Activated T-cell treated with anti-CD3 and anti-CD28 coated beads, Interleukin-2, amount 50 U/mL, for 72 hours (primary cell): ENCODE measurements around the gene CKS1B. TPM values are rescaled to one million over a fixed set of nuclear protein-coding genes. Genes with fewer than 3 reads are reported as not detected.

ENCODE experiments used
- ATAC-seq, 2 donors: fragments of 150-1000 bp; cut with Tn5 transposase; replicated peaks in 1 of 2; 2 replicates each; pipeline ENCODE4 v1.10.0; 2021; ENCODE audit warnings: moderate library complexity in 2 of 2, mild to moderate bottlenecking in 1 of 2
- DNase-seq, 2 donors: peaks; one replicate each; pipeline ENCODE4 v3.0.0; 2021 to 2022; ENCODE audit warnings: mixed read lengths in 1 of 2
- H3K27ac Mint-ChIP-seq: one replicate; pipeline ENCODE4 v1.8.0; 2022; ENCODE audit warnings: mild to moderate bottlenecking, moderate library complexity, mixed read lengths
- H3K27me3 Mint-ChIP-seq: one replicate; pipeline ENCODE4 v1.8.0; 2022; ENCODE audit warnings: low read depth, mixed read lengths
- H3K36me3 Mint-ChIP-seq, 2 donors: one replicate each; pipeline ENCODE4 v1.8.0; 2022; ENCODE audit warnings: mixed read lengths in 2 of 2, mild to moderate bottlenecking in 1 of 2; ENCODE audit not compliant: insufficient read depth in 2 of 2
- H3K4me1 Mint-ChIP-seq: one replicate; pipeline ENCODE4 v1.8.0; 2022; ENCODE audit warnings: low read depth, mixed read lengths
- H3K4me3 Mint-ChIP-seq, 2 donors: one replicate each; pipeline ENCODE4 v1.8.0; 2022; ENCODE audit warnings: mild to moderate bottlenecking in 2 of 2, mixed read lengths in 2 of 2, moderate library complexity in 2 of 2
- H3K9me3 Mint-ChIP-seq, 2 donors: one replicate each; pipeline ENCODE4 v1.8.0; 2022; ENCODE audit warnings: mixed read lengths in 2 of 2
- total RNA-seq, 2 donors: library from RNA; stranded (reverse); gene quantifications; one replicate each; pipeline ENCODE4 v1.2.3, GENCODE V29; 2022

CKS1B gene
- total RNA-seq, 2 donors from 2014 or later: 251 to 304 TPM

DNA sequence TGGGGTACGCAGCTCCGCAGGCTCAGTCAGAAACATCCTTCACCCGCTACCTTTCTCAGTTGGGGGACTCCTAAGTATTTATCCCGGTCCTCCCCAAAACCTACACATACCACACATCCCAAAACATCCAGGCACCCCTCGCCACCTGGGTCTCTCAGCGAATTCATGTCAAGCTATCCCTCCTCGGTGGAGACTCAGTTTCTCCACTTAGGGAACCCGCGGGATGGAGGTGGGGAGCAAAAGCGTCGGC lies 26.9 kb downstream of the CKS1B start:
- DNase-seq: no peak
- no peak for ATAC-seq
- Mint-ChIP-seq H3K4me1 (peaks cover 46% of the 10 kb centered on the region), H3K9me3 (no peaks in the 10 kb centered on the region), H3K4me3 (peak overlapping the region; percentile 94 to 98), H3K36me3 (peaks cover 11 to 13% of the 10 kb centered on the region in 2 donors), H3K27ac (peak overlapping the region; percentile 41), H3K27me3 (no peaks in the 10 kb centered on the region)

DNA sequence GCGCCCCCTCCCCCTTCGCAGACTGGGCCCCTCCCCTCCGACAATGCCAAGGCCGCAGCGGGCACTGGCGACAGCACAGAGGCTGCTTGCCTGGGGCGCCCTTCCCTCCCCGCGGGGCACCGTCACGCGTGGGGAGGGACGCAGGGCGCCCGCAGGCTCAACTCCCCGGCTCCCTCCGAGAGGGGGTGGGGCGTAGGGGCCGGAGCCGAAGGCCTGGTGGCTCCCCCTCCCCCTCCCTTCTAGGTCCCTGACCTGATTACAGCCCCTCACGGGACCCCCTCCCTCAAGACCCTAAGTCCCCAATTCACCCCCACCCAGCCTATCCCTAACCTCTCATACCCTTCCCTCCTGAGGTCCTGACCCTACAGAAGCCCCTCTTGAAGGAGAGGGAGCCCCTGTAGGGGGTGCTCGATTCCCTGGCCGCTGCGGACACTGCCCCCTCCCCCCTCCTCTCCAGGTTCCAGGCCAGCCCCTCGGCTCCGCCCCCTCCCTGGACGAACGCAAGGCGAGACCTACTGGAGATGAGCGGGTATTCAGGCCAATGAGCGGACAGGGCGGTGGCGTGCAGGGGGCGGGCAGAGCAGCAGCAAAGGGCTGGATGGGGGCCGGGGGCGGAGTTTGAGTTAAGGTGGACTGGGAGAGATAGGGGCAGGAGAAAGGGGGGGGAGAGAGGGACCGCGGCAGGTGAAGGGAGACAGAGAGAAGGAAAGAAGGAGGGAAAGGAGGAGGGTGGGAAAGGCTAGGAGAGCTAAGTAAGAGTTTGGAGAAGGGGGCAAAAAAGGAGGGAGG lies 27.4 kb downstream of the CKS1B start:
- Mint-ChIP-seq H3K36me3 (peaks cover 11 to 13% of the 10 kb centered on the region in 2 donors), H3K27me3 (no peaks in the 10 kb centered on the region), H3K9me3 (no peaks in the 10 kb centered on the region), H3K4me3 (peak overlapping the region; percentile 94 to 98), H3K27ac (peak overlapping the region; percentile 97), H3K4me1 (peaks cover 51% of the 10 kb centered on the region)
- ATAC-seq (peak; percentile 70), DNase-seq (peak; percentile 99 to 100)

DNA sequence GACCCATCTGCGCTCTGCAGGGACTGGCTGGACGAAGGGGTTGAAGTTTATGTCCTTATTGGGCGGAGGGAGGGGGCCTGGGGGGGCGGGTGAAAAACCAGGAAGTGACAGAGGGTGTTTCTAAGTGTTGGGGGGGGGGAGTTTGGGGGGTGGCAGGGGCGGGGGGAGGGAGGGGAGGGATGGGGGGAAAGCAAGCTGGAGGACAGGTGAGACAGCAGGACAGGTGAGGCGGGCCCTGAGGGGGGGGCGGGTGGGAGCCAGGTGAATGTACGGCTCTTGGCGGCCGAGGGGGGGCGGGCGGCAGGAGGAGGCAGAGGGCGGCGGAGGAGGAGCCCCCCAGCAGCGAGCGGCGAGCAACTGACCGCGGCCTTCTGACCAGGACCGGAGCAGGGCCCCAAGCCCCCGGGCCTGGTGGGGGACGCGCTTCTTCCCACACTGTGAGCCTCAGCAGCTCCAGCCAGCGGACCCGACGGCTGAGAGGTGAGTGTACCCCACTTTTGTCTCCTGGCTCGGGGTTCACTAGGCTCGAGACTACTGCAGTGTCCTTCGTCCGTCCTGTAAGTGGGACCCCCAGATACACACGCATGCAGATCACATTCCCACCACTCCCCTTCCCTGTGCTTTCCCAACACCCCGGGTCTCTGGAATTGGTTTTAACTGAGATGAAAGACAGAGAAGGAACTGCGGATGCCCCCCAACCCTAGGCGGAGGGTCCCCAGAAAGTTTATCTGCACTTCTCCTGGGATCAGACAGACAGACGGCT lies 28.2 kb downstream of the CKS1B start, which contains the start of gene ZBTB7B:
Gene ZBTB7B (plus strand): TSS at position 339 of the 763 bp plus-strand sequence. CDS start 11,859 bp downstream, outside the sequence.
- no peaks in the 10 kb centered on the region for H3K27me3 Mint-ChIP-seq
- H3K27ac Mint-ChIP-seq: peak within 1 kb of the TSS; percentile 97
- H3K4me1 Mint-ChIP-seq: peaks cover 53% of the 10 kb centered on the region
- ATAC-seq: peak in 1 of 2 donors; percentile 1
- peak in 1 of 2 donors; percentile 48 for DNase-seq
- no peaks in the 10 kb centered on the region for H3K9me3 Mint-ChIP-seq
- peak within 1 kb of the TSS; percentile 98 to 99 for H3K4me3 Mint-ChIP-seq
- peaks cover 11 to 13% of the 10 kb centered on the region in 2 donors for H3K36me3 Mint-ChIP-seq

DNA sequence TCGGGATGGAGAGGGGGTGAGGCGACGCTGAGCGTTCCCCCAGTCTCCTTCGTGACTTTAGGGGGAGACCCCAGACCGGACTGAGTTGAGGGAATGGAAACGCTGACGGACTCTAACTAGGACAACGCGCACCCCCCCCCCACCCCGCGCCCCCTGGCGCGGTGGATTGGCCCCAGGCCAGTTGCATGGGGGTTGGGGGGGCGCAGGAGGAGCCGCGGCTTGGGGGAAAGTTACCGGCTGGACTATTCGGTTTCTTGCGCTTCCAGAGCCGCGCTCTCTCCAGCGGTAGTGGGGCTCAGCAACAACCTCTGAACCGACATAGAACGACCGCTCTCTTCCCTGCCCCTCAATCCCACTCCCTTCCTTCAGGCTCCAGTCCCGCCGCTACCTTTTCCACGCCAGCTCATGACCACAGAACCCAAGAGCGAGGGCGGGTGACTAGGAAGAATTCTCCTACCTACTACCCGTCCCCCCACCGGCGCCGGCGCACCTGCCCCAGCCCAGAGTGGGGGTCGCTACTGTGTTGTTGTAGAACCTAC lies 28.8 kb downstream of the CKS1B start:
- Mint-ChIP-seq H3K36me3 (peaks cover 11 to 13% of the 10 kb centered on the region in 2 donors), H3K9me3 (no peaks in the 10 kb centered on the region), H3K4me3 (peak overlapping the region; percentile 98 to 99), H3K4me1 (peaks cover 51% of the 10 kb centered on the region), H3K27me3 (no peaks in the 10 kb centered on the region), H3K27ac (peak overlapping the region; percentile 96)
- ATAC-seq: no peak
- DNase-seq: peak; percentile 41 to 43

DNA sequence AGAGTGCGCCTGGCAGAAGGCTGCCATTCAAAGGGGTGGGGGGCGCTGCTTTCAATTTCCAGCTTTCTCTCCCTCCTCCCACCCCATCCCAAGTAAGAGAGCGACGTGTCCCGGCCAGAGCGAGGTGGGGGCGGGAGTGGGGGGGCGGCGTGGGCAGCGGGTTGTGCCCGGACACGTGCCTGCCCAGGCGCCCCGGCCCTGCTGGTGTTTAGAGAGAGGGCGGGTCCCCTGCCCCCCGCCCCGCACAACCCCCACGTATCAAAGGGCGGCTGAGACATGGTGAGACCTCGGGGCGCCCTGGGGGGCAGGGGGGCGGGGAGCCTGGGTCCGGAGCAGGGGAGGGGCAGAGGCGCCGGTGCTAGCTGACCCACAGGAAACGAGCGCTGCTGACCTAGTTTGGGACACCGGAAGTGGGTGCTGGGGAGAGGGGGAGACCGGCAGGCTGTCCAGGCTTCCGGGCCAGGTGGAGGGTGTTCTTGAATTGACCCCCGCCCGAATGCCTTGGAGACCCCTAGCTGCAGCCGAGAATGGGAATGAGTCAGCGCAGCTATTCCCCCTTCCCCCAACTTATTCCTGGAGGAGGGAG lies 29.4 kb downstream of the CKS1B start:
- Mint-ChIP-seq H3K36me3 (peaks cover 12 to 14% of the 10 kb centered on the region in 2 donors), H3K27ac (peak overlapping the region; percentile 99), H3K4me3 (peak overlapping the region; percentile 98 to 99), H3K4me1 (peaks cover 51% of the 10 kb centered on the region), H3K9me3 (no peaks in the 10 kb centered on the region), H3K27me3 (no peaks in the 10 kb centered on the region)
- DNase-seq: peak; percentile 42 to 71
- no peak for ATAC-seq

DNA sequence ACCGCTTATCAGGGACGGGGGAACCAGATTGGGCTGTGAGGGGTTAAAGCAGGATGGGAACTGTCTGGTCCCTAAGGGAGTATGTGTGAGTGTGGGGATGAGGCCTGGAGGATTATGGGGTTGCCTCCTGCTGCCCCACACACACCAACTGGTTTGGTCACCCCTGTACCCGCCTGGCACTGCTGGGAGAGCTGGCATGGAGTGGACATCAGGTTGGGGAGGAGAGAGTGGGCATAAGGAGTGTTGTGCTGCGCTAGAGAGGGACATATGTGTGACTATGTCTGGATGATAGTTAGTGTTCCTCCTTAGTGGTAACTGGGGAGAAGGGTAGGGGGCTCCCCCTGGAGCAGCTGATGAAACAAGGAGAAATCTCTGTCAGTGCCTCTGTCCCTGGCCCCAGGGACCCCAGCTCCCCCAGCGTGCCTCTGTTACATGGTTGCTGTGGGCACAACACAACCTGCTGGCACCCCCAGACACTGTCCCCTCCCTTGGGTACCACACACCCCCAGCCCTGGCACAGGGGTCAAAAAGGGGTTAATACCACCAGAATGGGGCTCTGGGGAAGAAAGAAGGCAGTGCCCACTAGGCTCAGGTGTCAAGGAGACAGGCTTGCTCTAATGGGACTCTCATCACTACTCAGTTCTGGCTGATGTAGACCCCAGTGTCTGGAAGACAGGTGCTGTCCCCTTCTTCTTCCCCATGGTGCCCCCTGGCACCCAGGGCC lies 30.0 kb downstream of the CKS1B start:
- peak in 1 of 2 donors; percentile 2 for ATAC-seq
- H3K27ac Mint-ChIP-seq: peak overlapping the region; percentile 99
- H3K36me3 Mint-ChIP-seq: peaks cover 13 to 16% of the 10 kb centered on the region in 2 donors
- H3K4me1 Mint-ChIP-seq: peaks cover 49% of the 10 kb centered on the region
- no peaks in the 10 kb centered on the region for H3K27me3 Mint-ChIP-seq
- DNase-seq: peak; percentile 61 to 65
- H3K9me3 Mint-ChIP-seq: no peaks in the 10 kb centered on the region
- H3K4me3 Mint-ChIP-seq: peak overlapping the region; percentile 98 to 99

DNA sequence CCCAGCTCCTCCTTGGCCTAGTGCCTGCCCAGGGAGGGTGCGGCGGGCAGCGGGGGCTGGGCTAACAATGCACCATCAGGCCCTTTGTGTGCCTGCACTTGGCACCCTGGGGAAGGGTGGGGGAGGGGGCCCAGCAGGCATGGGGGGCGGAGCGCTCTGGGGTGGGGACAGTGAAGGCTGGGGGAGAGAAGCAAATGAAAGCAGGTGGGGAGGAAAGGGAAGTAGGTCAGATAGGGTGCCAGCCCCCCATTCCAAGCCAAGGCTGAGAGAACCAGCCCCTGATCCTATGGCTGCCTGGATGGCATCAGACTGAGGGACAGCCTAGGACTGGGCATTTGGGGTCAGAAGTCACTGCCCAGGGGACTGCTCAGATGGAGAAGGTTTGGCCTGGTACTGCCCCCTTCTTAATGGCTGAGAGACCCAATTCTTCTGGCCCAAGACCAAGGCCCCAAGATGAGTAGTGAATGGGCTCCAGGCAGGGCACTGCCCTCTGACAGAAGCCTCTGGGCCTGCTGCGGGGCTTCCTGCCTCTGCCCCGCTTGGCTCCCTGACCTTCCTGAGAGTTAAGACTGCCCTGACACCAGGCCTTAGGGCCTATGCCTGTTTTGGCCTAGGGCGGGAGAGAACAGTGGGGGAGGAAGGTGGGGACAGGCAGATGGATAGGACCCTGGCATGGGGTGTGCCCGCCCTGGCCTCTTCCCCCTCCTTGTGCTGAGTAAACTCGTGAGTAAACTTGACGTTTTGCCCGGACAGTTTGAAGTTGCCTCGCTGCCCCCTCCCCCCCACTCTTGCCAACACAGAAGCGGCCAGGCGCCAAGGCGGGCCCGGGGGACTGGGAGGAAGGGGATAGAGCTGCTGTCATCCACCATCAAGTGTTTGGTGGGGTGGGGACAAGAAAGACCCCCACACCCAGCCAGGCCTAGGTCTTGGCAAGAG lies 30.9 kb downstream of the CKS1B start:
- Mint-ChIP-seq H3K9me3 (no peaks in the 10 kb centered on the region), H3K27me3 (no peaks in the 10 kb centered on the region), H3K4me3 (peak overlapping the region; percentile 98 to 99), H3K36me3 (peaks cover 15 to 21% of the 10 kb centered on the region in 2 donors), H3K27ac (peak overlapping the region; percentile 99), H3K4me1 (peaks cover 51% of the 10 kb centered on the region)
- DNase-seq: peak; percentile 35 to 54
- no peak for ATAC-seq

DNA sequence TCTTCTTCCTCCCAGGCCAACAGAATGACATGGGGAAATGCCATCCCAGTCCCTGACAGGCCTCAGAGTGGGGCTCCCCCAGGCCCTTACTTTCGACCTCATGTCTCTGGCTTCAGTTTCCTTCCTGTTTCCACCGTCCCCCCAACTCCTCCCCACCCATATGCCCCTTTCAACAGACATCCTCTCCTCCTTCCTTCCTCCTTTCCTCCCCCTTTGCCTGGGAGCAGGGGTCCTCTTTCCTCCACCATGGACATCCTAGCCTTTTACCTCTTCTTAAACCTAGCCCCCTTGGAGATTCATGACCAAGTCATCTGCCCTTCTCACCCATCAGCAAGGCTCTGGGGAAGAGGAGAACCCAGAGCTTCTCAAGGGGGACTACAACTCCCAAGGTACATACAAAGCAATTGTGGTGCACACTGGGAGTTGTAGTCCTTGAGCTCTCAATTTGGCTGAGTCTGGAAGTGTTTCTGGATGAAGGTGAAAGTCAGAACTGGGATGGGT lies 32.2 kb downstream of the CKS1B start:
- no peaks in the 10 kb centered on the region for H3K9me3 Mint-ChIP-seq
- no peaks in the 10 kb centered on the region for H3K27me3 Mint-ChIP-seq
- DNase-seq: peak in 1 of 2 donors; percentile 43
- ATAC-seq: peak in 1 of 2 donors; percentile 20
- peak overlapping the region; percentile 98 for H3K27ac Mint-ChIP-seq
- peak overlapping the region; percentile 98 to 99 for H3K4me3 Mint-ChIP-seq
- peaks cover 59% of the 10 kb centered on the region for H3K4me1 Mint-ChIP-seq
- peaks cover 15 to 21% of the 10 kb centered on the region in 2 donors for H3K36me3 Mint-ChIP-seq

DNA sequence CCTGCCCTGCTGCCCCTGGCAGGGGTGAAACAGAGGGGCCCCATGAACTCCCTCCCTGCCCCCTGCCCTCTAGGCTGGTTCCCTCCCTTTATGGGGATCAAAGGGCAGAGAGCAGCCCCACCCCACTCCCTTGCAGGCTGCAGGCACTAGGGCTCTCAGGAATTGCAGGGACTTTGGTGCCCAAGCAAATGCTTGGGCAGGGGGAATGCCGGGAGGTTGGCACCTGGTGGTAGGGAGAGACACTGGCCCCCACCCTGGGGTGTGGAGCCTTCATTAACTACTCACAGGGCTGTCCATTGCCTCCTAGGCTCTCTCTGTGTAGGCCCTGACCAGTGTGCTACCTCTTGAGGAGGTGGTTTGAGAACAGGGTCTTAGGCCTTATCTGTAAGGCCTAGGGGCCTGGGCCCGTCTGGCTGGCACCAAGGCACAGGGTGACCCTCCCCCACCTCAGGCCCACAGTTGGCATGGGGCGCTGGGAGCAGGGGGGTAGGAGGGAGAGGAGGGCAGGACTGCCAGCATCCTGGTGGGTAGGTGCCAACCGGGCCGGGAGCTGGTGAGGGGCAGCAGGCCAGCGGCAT lies 32.9 kb downstream of the CKS1B start:
- no peak for DNase-seq
- Mint-ChIP-seq H3K9me3 (no peaks in the 10 kb centered on the region), H3K27me3 (no peaks in the 10 kb centered on the region), H3K4me1 (peaks cover 65% of the 10 kb centered on the region), H3K4me3 (peak overlapping the region in 1 of 2 donors; percentile 99), H3K36me3 (peaks cover 15 to 21% of the 10 kb centered on the region in 2 donors), H3K27ac (no peak overlapping the region)
- no peak for ATAC-seq

DNA sequence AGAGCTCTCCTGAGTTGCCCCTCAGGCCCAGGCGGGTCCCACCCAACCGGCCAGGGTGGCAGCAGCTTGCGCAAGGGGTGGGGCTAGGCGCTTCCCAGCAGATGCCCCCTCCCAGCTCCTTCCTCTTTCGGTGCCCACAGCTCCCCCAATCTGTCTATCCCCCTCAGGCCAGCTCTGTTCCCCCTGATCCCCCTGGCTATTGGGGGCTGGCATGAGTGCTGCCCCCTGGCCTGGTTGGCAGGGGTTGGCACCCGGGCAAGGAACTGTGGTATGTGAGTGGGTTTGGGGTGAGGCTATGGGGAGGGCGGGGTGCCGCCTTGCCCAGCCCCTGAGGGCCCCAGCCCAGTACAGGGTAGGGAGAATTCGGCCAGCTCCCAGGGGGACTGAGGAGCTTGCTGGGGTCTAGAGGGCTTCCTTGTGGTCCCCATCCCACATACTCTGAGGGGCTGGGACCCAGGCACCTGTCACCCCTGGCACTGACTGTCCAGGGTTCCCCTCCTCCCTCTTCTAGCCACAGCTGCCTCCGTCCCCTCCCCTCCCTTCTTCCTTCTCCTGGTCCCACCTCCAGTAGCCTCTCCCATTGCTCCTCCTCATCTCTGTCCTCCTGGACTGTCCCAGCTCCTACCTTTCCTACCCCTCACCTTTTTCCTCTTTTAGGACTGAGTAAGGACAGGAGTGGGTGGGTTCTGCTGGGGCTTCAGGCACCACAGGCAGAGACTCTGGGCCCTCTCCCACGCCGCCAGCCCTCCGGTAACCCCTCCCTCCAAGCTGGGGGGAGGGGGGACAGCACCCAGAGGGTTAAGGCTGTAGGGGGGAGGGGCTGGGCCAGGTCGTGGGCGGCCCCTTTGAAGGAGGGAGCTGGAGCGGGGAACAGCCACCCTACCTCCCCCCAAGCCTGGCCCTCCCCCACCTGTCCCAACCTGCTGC lies 33.8 kb downstream of the CKS1B start:
- Mint-ChIP-seq H3K36me3 (peaks cover 14 to 20% of the 10 kb centered on the region in 2 donors), H3K27me3 (no peaks in the 10 kb centered on the region), H3K4me3 (peak overlapping the region; percentile 78 to 99), H3K27ac (peak overlapping the region; percentile 88), H3K9me3 (no peaks in the 10 kb centered on the region), H3K4me1 (peaks cover 74% of the 10 kb centered on the region)
- ATAC-seq (peak; percentile 35 to 39), DNase-seq (peak; percentile 75 to 80)
